K562 treated with DMSO at 1 percent for 24 hours (cell line): ENCODE data around the gene SYNJ1. TPM values are rescaled to one million over a fixed set of nuclear protein-coding genes. Genes with fewer than 3 reads are reported as not detected.

Experiments
- total RNA-seq: library from RNA; unstranded; fragments of 300-600 nt; gene quantifications from 2 replicates; pipeline ENCODE4 v1.2.3, GENCODE V29; 2022; ENCODE audit warnings: low read depth; ENCODE audit not compliant: insufficient read depth

SYNJ1 gene, protein sequence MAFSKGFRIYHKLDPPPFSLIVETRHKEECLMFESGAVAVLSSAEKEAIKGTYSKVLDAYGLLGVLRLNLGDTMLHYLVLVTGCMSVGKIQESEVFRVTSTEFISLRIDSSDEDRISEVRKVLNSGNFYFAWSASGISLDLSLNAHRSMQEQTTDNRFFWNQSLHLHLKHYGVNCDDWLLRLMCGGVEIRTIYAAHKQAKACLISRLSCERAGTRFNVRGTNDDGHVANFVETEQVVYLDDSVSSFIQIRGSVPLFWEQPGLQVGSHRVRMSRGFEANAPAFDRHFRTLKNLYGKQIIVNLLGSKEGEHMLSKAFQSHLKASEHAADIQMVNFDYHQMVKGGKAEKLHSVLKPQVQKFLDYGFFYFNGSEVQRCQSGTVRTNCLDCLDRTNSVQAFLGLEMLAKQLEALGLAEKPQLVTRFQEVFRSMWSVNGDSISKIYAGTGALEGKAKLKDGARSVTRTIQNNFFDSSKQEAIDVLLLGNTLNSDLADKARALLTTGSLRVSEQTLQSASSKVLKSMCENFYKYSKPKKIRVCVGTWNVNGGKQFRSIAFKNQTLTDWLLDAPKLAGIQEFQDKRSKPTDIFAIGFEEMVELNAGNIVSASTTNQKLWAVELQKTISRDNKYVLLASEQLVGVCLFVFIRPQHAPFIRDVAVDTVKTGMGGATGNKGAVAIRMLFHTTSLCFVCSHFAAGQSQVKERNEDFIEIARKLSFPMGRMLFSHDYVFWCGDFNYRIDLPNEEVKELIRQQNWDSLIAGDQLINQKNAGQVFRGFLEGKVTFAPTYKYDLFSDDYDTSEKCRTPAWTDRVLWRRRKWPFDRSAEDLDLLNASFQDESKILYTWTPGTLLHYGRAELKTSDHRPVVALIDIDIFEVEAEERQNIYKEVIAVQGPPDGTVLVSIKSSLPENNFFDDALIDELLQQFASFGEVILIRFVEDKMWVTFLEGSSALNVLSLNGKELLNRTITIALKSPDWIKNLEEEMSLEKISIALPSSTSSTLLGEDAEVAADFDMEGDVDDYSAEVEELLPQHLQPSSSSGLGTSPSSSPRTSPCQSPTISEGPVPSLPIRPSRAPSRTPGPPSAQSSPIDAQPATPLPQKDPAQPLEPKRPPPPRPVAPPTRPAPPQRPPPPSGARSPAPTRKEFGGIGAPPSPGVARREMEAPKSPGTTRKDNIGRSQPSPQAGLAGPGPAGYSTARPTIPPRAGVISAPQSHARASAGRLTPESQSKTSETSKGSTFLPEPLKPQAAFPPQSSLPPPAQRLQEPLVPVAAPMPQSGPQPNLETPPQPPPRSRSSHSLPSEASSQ (N-terminal part only)
- 6.5 and 7.0 TPM in 2 replicates for total RNA-seq

DNA sequence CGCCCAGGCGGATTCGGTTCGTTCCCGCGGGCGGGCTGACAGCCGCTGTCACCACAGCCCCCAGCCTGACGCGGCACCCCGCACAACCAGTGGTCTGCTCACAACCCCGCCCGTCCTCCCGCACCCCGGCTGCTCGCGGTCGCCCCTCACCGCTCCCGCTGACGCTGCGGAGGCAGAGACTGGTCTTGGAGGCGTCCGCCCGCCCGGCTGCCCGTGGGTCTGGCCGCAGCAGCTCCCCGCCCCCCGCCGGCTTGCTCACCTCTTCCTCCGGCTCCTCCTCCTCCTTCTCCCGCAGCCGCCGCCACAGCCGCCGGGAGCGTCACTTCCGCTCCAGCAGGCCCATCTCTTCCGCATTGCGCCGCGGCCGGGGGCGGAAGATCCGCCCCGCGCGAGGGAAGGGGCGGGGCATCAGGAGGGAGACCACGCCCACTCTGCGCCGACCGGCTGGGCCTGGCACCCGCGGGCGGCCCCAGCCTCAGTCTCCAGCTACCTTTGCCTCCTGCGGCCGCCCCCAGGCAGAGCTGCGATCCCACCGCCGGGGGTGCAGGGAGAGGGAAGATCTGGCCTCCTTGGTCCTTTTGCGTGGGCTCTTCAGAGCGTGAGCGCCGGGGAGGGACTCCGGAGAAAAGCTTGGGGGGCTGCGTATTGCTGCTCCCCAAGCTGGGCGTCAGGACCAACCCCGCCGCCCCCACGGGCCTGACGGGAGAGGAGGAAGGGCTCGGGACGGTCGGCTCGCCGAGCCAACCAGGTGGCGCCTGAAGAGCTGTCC is at the start of gene SYNJ1:
SYNJ1 (minus strand) TSS at position 327 of the 769 bp plus-strand sequence. CDS start 1,118 bp downstream, outside the sequence.

DNA sequence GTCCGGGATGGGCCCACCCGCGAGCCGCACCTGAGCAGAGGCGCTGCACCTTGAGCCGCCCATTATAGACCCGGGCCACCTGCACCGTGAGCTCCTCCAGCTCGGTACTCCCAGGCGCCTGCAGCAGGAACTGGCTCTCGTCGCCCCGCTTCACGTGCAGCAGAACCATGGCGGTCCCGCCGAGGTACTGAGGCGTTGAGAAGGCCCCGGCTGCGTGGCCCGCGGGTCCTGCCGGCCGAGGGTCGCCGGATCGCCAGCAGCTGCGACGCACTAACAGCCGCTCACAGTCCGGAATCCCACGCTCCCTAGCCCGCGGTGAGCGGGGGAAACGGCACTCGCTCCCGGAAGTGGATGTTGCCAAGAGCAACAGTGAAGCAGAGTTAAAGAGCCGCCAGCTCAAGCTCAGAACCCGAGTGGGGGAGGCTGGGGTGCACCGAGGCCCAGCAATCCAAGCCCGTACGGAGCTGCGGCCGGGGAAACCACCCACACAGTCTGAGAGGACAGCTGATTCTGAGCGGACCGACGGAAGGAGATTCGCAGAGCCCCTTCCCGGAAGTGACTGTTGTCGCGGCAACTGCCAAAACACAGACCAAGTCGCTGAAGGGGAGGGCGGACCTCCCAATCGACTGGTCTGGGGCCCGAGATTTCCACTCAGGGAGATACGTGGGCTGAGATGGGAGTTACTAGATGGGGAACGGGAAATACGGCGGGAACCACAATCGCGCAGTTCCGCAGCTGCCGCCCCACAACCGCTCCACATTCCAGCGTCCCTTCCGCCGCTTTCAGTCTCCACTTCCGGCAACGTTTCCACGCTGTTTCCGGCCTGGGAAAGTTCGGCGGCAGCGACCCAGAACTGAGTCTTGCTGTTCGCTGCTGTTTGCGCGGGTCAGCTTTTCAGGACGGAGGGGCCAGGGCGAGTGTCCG is 115.5 kb downstream of the SYNJ1 start, which contains the start of gene CFAP298:
CFAP298 (minus strand) TSS at position 303 of the 924 bp plus-strand sequence; CDS start at position 169, 134 bp downstream.

DNA sequence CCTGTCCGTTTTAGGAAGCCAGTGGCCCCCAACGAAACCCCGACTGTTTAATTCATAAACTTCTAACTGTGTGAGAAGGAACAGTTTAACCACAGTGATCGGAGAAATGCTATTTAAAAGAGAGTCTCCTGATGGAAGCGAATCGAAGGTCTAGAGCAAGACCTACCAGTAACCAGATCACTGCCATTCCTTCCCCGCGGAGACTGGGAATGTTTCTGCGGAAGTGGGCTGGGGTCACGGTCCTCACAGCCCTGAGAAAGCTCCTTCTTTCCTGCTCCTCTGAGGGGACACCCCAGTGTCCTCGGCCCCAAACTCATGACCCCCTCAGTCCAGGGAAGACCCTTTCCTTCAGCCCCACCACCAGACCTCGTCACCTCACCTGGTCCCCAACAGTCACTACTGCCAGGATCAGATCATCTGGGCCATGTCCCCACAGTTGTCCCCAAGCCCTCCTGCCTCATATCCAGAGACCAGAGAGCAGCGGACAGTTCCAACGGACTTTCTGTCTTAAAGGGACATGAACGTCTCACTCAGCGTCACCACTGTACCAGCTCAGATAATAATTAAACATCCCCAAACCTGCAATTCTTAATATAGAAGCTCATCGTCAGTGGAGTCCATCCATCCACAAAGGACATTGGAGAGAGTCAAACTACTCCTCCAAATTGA is 142.6 kb downstream of the SYNJ1 start, which contains the start of gene TCP10L:
TCP10L (minus strand) TSS at position 482 of the 669 bp plus-strand sequence. CDS start 1,219 bp downstream, outside the sequence.

Other genes with a start within 250 kb of the SYNJ1 start
- gene TCP10L, start 142.5 kb downstream of the SYNJ1 start, total RNA-seq = 0.59 and 1.9 TPM in 2 replicates
- gene CFAP298, start 115.6 kb downstream of the SYNJ1 start, total RNA-seq = 92.4 and 94.2 TPM in 2 replicates
- 23.8 and 25.0 TPM in 2 replicates for gene PAXBP1, start 43.7 kb upstream of the SYNJ1 start, total RNA-seq